Cardiac ventricle fibroblast (primary cell): Measurements from ENCODE around the gene MEGF11. TPM values are rescaled to one million over a fixed set of nuclear protein-coding genes. Genes with fewer than 3 reads are reported as not detected.

ENCODE experiments used
- total RNA-seq: library from RNA; depleted of rRNA; stranded (reverse); fragments of >200 nt; gene quantifications from 2 replicates; pipeline ENCODE4 v1.2.3, GENCODE V29; 2015

The MEGF11 gene
- total RNA-seq, result not detected in 2 replicates

DNA sequence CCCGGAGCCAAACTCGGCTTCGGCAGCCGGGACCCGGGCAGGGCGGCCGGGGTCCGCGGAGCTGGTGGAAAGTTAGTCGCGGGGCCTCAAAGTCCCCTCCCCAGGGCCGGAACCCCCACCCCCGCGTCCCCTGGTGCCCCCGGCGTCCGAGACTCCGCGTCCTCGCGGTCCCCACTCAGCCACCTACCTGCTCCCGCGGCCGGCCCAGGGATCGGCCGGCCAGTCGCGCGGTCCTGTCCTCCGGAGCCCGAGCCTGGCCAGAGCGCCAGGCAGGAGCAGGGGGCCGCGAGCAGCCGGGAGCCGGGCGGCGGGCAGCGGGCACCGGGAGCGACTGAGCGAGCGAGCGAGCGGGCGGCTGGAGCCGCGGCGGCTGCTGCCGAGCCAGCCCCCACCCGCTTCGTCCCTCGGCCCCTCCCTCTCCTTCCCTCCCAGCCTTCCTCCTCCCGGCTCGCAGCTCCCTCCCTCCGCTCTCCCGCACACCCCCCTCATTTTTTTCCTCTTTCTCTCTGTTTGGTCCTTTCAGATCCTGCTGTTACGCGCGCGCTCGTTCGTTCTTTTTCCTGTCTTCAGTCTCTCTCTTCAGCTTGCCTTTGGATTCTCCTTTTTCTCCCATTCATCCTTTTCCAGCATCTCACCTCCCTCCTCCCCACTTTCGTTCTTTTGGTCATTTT is at the start of gene MEGF11:
Gene MEGF11, minus strand, starts transcription at position 333 of the 671 bp plus-strand sequence. CDS start 125,347 bp downstream, outside the sequence.

DNA sequence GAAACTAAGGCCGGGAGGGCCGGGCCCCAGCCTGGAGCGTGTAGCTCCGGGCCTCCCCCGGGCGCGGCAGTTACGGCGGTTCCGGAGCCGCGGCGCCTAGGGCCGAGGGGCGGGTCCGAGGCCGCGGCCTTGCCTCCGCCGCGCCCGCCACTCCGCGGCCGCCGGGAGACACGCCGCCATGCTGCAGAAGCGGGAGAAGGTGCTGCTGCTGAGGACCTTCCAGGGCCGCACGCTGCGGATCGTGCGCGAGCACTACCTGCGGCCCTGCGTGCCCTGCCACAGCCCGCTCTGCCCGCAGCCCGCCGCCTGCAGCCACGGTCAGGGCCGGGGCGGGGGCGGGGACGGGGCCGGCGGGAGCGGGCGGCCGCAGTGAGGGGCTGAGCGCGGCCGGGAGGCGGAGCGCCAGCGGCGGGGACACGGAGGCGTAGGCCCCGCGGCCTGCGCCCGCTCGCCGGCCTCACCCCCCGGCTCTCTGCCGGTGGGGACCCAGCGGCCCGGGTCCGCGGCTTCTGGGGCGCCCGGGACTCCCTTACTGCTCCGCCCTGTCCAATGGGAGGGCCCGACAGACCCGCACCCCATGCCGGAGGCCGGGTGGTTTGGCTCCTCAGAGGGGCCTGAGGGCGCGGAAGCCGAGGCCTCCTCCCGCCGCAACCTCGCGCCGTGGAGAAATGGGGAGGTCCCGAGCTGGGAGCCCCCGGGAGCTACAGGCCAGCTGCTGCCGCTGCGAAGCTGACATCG is 40.0 kb upstream of the MEGF11 start, which contains the start of gene DIS3L:
Gene DIS3L, plus strand, starts transcription at position 150 of the 738 bp plus-strand sequence. Its CDS starts 29 bp downstream, at position 179.

DNA sequence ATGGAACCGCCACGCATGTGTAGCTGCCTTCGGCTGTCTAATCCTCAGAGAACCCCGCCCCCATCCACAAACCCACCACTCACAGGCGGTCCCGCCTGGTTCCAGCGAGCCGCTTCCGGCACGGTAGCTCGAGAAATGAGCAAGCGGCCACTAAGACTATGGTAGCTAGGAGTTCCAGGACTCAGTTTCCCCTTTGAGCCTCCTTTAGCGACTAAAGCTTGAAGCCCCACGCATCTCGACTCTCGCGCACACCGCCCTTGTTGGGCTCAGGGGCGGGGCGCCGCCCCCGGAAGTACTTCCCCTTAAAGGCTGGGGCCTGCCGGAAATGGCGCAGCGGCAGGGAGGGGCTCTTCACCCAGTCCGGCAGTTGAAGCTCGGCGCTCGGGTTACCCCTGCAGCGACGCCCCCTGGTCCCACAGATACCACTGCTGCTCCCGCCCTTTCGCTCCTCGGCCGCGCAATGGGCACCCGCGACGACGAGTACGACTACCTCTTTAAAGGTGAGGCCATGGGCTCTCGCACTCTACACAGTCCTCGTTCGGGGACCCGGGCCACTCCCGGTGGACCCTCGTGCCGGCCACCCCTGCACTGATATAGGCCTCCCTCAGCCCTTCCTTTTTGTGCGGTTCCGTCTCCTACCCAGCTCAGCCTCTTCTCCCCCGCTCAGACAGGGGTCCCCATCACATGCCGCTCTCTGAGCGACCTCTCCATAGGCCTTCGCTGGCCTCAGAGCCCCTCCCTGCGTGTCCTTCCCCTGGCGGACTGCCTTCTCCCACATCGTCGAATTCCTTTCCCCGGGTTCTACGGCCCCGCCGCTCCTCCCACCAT is 384.2 kb downstream of the MEGF11 start, which contains the start of gene RAB11A:
Gene RAB11A, plus strand, starts transcription at position 366 of the 828 bp plus-strand sequence. Its CDS starts 95 bp downstream, at position 461.

Other genes with a start within 250 kb of the MEGF11 start
- gene DIS3L, start 39.8 kb upstream of the MEGF11 start, total RNA-seq, result 14.6 and 17.5 TPM in 2 replicates
- 4.1 and 5.0 TPM in 2 replicates for gene TIPIN, start 102.9 kb upstream of the MEGF11 start, total RNA-seq
- gene MAP2K1, start 133.2 kb upstream of the MEGF11 start, total RNA-seq, result 36.7 and 40.5 TPM in 2 replicates
- gene SNAPC5, start 244.0 kb upstream of the MEGF11 start, total RNA-seq, result 9.6 and 12.4 TPM in 2 replicates